Ectodermal cell (in vitro differentiated cells): ENCODE data around the gene YBEY.
"Not testable (repeated sequence)": the region's sequence is repeated elsewhere in the genome, so short reads cannot be mapped to it uniquely, and the experiment has no call there.

Experiments
- H3K27ac ChIP-seq: 2 replicates; pipeline ENCODE4 v1.7.0; 2013; ENCODE audit warnings: mild to moderate bottlenecking, low read depth, low read length; ENCODE audit not compliant: insufficient read depth, poor library complexity, severe bottlenecking
- H3K27me3 ChIP-seq: 2 replicates; pipeline ENCODE4 v1.7.0; 2013; ENCODE audit warnings: mild to moderate bottlenecking, low read length; ENCODE audit not compliant: insufficient read depth, control insufficient read depth, poor library complexity, severe bottlenecking
- H3K36me3 ChIP-seq: one replicate; pipeline ENCODE4 v1.7.0; 2013; ENCODE audit warnings: low read length; ENCODE audit not compliant: control insufficient read depth, insufficient read depth
- H3K4me1 ChIP-seq: one replicate; pipeline ENCODE4 v1.7.0; 2013; ENCODE audit warnings: low read length; ENCODE audit not compliant: control insufficient read depth, insufficient read depth
- H3K4me3 ChIP-seq: 2 replicates; pipeline ENCODE4 v1.7.0; 2013; ENCODE audit warnings: low read depth, low read length, control low read depth; ENCODE audit not compliant: insufficient read depth
- H3K9me3 ChIP-seq: 2 replicates; pipeline ENCODE4 v1.7.0; 2013; ENCODE audit warnings: mild to moderate bottlenecking, low read length, moderate library complexity; ENCODE audit not compliant: control insufficient read depth
- WGBS, 2 experiments: methylation state at CpG; one replicate each; pipeline ENCODE4 v1.1.7; 2013; ENCODE audit warnings: missing lambda C conversion rate in 2 of 2; 5-methylcytosine and 5-hydroxymethylcytosine counted together

The YBEY gene

GRCh38 chr21:46299167-46299566 is 13.0 kb downstream of the YBEY start:
- 90 to 91% methylated on average over 9 of the region's 9 CpGs for WGBS, 2 experiments
- Histone ChIP-seq H3K9me3 (no peaks in the 10 kb centered on the region), H3K27me3 (no peaks in the 10 kb centered on the region), H3K27ac (no peak overlapping the region), H3K4me3 (no peak overlapping the region), H3K4me1 (peaks cover 13% of the 10 kb centered on the region), H3K36me3 (peaks cover 21% of the 10 kb centered on the region)

GRCh38 chr21:46301759-46302158 is 15.6 kb downstream of the YBEY start:
- Histone ChIP-seq H3K4me3 (no peak overlapping the region), H3K36me3 (peaks cover 24% of the 10 kb centered on the region), H3K4me1 (no peaks in the 10 kb centered on the region), H3K27ac (no peak overlapping the region), H3K27me3 (no peaks in the 10 kb centered on the region), H3K9me3 (no peaks in the 10 kb centered on the region)
- WGBS, 2 experiments: 96 to 97% methylated on average over 14 of the region's 14 CpGs

- Histone ChIP-seq H3K27ac (no peak overlapping the region), H3K9me3 (no peaks in the 10 kb centered on the region), H3K4me1 (no peaks in the 10 kb centered on the region), H3K36me3 (peaks cover 17% of the 10 kb centered on the region), H3K27me3 (no peaks in the 10 kb centered on the region), H3K4me3 (no peak overlapping the region)
- WGBS, 2 experiments: 94 to 96% methylated on average over 5 of the region's 5 CpGs
Measured at GRCh38 chr21:46304437-46304836, 18.3 kb downstream of the YBEY start.

GRCh38 chr21:46304955-46305354 is 18.8 kb downstream of the YBEY start:
- no peak overlapping the region for H3K27ac ChIP-seq
- no peaks in the 10 kb centered on the region for H3K27me3 ChIP-seq
- H3K4me1 ChIP-seq: no peaks in the 10 kb centered on the region
- H3K4me3 ChIP-seq: no peak overlapping the region
- no peaks in the 10 kb centered on the region for H3K9me3 ChIP-seq
- WGBS, 2 experiments: 97 to 98% methylated on average over 11 of the region's 11 CpGs
- H3K36me3 ChIP-seq: peaks cover 12% of the 10 kb centered on the region

- no peaks in the 10 kb centered on the region for H3K27me3 ChIP-seq
- H3K36me3 ChIP-seq: peaks cover 11% of the 10 kb centered on the region
- H3K4me1 ChIP-seq: no peaks in the 10 kb centered on the region
- no peaks in the 10 kb centered on the region for H3K9me3 ChIP-seq
- no peak overlapping the region for H3K27ac ChIP-seq
- WGBS, 2 experiments: 90 to 97% methylated on average over 2 of the region's 2 CpGs
- no peak overlapping the region for H3K4me3 ChIP-seq
Measured at GRCh38 chr21:46307625-46308024, 21.5 kb downstream of the YBEY start.

- Histone ChIP-seq H3K4me3 (no peak overlapping the region), H3K27me3 (no peaks in the 10 kb centered on the region), H3K27ac (no peak overlapping the region), H3K36me3 (peaks cover 19% of the 10 kb centered on the region), H3K4me1 (no peaks in the 10 kb centered on the region), H3K9me3 (no peaks in the 10 kb centered on the region)
- 94 to 97% methylated on average over 2 of the region's 2 CpGs for WGBS, 2 experiments
Measured at GRCh38 chr21:46308431-46308830, 22.3 kb downstream of the YBEY start.

DNA sequence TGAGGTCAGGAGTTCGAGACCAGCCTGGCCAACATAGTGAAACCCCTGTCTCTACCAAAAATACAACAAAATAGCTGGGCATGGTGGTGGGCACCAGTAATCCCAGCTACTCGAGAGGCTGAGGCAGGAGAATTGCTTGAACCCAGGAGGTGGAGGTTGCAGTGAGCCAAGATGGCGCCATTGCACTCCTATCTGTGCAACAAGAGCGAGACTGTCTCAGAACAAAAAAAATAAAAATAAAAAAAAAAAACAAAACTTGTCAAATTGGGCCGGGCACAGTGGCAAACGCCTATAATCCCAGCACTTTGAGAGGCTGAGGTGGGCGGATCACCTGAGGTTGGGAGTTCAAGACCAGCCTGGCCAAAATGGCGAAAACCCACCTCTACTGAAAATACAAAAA is 24.1 kb downstream of the YBEY start:
- not testable (repeated sequence) for H3K4me1 ChIP-seq, H3K27me3 ChIP-seq, H3K4me3 ChIP-seq, H3K27ac ChIP-seq, H3K9me3 ChIP-seq
- WGBS, 2 experiments: 89 to 98% methylated on average over 8 of the region's 8 CpGs
- H3K36me3 ChIP-seq: peaks cover 24% of the 10 kb centered on the region

- no peaks in the 10 kb centered on the region for H3K4me1 ChIP-seq
- no peak overlapping the region for H3K4me3 ChIP-seq
- peaks cover 24% of the 10 kb centered on the region for H3K36me3 ChIP-seq
Measured at GRCh38 chr21:46311568-46311967, 25.4 kb downstream of the YBEY start.

DNA sequence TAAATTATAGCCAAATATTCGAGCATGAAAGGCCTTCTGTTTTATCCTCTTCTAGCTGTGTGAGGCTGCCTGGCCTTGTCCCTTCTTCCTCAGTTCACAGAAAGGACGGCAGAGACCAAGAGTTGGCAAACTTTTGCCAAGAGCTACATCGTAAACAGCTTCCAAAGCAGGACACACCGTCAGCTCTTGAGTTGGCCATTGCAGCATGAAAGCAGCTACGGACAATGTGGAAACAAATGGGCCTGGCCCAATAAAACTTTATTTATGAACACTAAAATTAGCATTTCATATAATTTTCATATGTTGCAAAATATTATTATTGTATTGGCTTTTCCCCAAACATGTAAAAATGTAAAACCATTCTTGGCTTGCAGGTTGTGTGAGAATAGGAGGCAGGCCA is 26.8 kb downstream of the YBEY start:
- H3K9me3 ChIP-seq: no peaks in the 10 kb centered on the region
- 96 to 98% methylated on average over 5 of the region's 5 CpGs for WGBS, 2 experiments
- H3K27ac ChIP-seq: no peak overlapping the region
- peaks cover 24% of the 10 kb centered on the region for H3K36me3 ChIP-seq
- peaks cover 3% of the 10 kb centered on the region for H3K4me1 ChIP-seq
- H3K27me3 ChIP-seq: no peaks in the 10 kb centered on the region
- H3K4me3 ChIP-seq: no peak overlapping the region

More at GRCh38 chr21:46311568-46311967, 25.4 kb downstream of the YBEY start:
- Histone ChIP-seq H3K27me3 (no peaks in the 10 kb centered on the region), H3K27ac (no peak overlapping the region), H3K9me3 (no peaks in the 10 kb centered on the region)

GRCh38 chr21:46314441-46315020 is 28.4 kb downstream of the YBEY start:
- peaks cover 24% of the 10 kb centered on the region for H3K36me3 ChIP-seq
- WGBS, 2 experiments: 94 to 95% methylated on average over 22 of the region's 22 CpGs

More at GRCh38 chr21:46314441-46315020, 28.4 kb downstream of the YBEY start:
- no peak overlapping the region for H3K27ac ChIP-seq
- H3K9me3 ChIP-seq: no peaks in the 10 kb centered on the region
- H3K4me1 ChIP-seq: peaks cover 17% of the 10 kb centered on the region
- H3K27me3 ChIP-seq: no peaks in the 10 kb centered on the region
- no peak overlapping the region for H3K4me3 ChIP-seq
